RWPE1 (cell line): Measurements from ENCODE around the gene NLN.
"Not testable (repeated sequence)": the region's sequence is repeated elsewhere in the genome, so short reads cannot be mapped to it uniquely, and the experiment has no call there.

ENCODE experiments used
- CTCF ChIA-PET: fragments of 350-600 bp; sonication (Branson Sonifier 250); formaldehyde crosslinking; extraction: SDS; loops from one replicate; lab custom pipeline; 2021; lab: Yijun Ruan, JAX
- POLR2A ChIA-PET: fragments of 400-600 bp; formaldehyde crosslinking; extraction: SDS; loops from one replicate; lab custom pipeline; 2020; ENCODE audit warnings: antibody characterized with exemption; ENCODE audit not compliant: low non-redundant PET; lab: Yijun Ruan, JAX
- DNase-seq: peaks from one replicate; pipeline ENCODE4 v3.0.0; 2012; ENCODE audit warnings: low spot score
- H3K27ac ChIP-seq: fragments of 450-650 bp; 2 replicates; pipeline ENCODE4 v1.5.1; 2017
- CTCF ChIP-seq: fragments of 450-650 bp; conservative IDR thresholded peaks from 2 replicates; pipeline ENCODE4 v1.5.1; 2017; ENCODE audit warnings: low read depth, mild to moderate bottlenecking

The NLN gene

GRCh38 chr5:65863747-65864146 is 141.7 kb downstream of the NLN start:
- no peak for DNase-seq
- no peak for TF ChIP-seq CTCF
- POLR2A ChIA-PET, result interaction anchor here (0.6 kb wide), 1 partner anchor 40 kb away, joined by 4 read pairs; no protein-coding TSS in a partner anchor
- CTCF ChIA-PET, result interaction anchor here (1.2 kb wide), 1 partner anchor 33 kb away, joined by 3 read pairs; no protein-coding TSS in a partner anchor
- no peak overlapping the region for H3K27ac ChIP-seq

DNA sequence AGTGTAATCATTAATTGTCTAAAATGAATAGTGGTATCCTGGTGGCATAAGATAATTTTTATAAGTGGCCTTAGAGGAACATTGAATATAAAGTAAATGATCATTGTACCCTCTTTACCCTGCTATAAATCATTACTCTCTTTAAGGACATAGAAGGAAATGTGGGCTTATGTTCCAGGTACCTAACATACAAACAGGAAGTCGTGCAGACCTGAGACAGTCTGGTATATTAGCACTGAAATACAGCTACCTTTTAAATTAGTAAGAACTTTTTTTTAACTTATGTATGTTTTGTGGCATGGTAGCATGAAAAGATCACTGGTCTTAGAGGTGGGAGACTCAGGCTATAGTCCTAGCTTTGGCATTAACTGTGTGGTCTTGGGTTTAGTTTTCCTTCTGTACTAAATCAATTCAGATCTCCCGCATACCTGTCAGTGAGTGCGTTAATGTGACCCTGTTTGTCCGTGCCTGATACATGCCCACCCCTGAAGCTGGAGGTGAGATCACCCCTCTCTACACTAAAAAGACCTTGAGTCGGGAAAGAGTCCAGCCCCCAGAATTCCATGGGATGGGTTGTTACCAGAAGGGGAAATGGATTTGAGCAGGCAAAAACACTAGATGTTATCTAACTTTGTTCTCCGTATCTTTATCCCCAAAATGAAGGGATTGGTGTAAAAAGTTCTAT is 145.0 kb downstream of the NLN start:
- CTCF ChIA-PET, result interaction anchor here (0.6 to 0.7 kb wide), 2 partner anchors 10 to 1613 kb away, joined by 3 read pairs; no protein-coding TSS in a partner anchor

GRCh38 chr5:65867542-65868195 is 145.7 kb downstream of the NLN start:
- POLR2A ChIA-PET, result no interaction called here
- no peak for TF ChIP-seq CTCF
- DNase-seq, result no peak
- H3K27ac ChIP-seq, result no peak overlapping the region
- CTCF ChIA-PET, result interaction anchor here (0.7 kb wide), 1 partner anchor 17 kb away, joined by 3 read pairs; no protein-coding TSS in a partner anchor

More for the DNA sequence above, 145.0 kb downstream of the NLN start:
- POLR2A ChIA-PET, result no interaction called here
- TF ChIP-seq CTCF, result no peak
- H3K27ac ChIP-seq, result no peak overlapping the region
- DNase-seq, result no peak

- H3K27ac ChIP-seq, result no peak overlapping the region
- DNase-seq, result no peak
- no peak for TF ChIP-seq CTCF
- ChIA-PET CTCF (interaction anchor here (0.6 kb wide), 1 partner anchor 132 kb away, joined by 3 read pairs; no protein-coding TSS in a partner anchor), POLR2A (no interaction called here)
Observed at GRCh38 chr5:65868509-65868908, 146.5 kb downstream of the NLN start.

GRCh38 chr5:65871182-65871581 is 149.2 kb downstream of the NLN start:
- ChIA-PET POLR2A (no interaction called here), CTCF (interaction anchor here (0.6 kb wide), 1 partner anchor 17 kb away, joined by 7 read pairs; no protein-coding TSS in a partner anchor)
- peak overlapping the region; percentile 57 for H3K27ac ChIP-seq
- peak; percentile 73 for DNase-seq
- no peak for TF ChIP-seq CTCF

- CTCF ChIA-PET, DNase-seq, H3K27ac ChIP-seq, POLR2A ChIA-PET: not testable (repeated sequence)
Observed at GRCh38 chr5:65871776-65872175, 149.8 kb downstream of the NLN start.
